ENCODE data around the gene PILRA.
A peak's percentile ranks its signal among the peaks of the same experiment; 100 is the strongest.
"Not testable (repeated sequence)": the region's sequence is repeated elsewhere in the genome, so short reads cannot be mapped to it uniquely, and the experiment has no call there.

The PILRA gene

GRCh38 chr7:100373261-100373831 lies at the start of gene PILRA:
Gene PILRA, plus strand, starts transcription at chr7:100373487. Its CDS starts 170 bp downstream, at chr7:100373657.
- DNase-seq, result no peak

- DNase-seq, result not testable (repeated sequence)
These were observed 49.1 kb upstream of the PILRA start for GRCh38 chr7:100324194-100324593.

- not testable (repeated sequence) for DNase-seq
These were observed 47.6 kb upstream of the PILRA start for GRCh38 chr7:100325671-100326070.

- not testable (repeated sequence) for DNase-seq
These were observed 46.4 kb upstream of the PILRA start for GRCh38 chr7:100326914-100327313.

GRCh38 chr7:100335566-100336466 lies 37.5 kb upstream of the PILRA start:
- DNase-seq, result peak; percentile 76

- DNase-seq, result not testable (repeated sequence)
These were observed 35.1 kb upstream of the PILRA start for GRCh38 chr7:100338083-100338696.

- DNase-seq, result not testable (repeated sequence)
These were observed 32.0 kb upstream of the PILRA start for GRCh38 chr7:100341286-100341685.

GRCh38 chr7:100342765-100343164 lies 30.5 kb upstream of the PILRA start:
- DNase-seq, result no peak

GRCh38 chr7:100344124-100344559 lies 29.1 kb upstream of the PILRA start:
- DNase-seq, result not testable (repeated sequence)

GRCh38 chr7:100344560-100345287 lies 28.6 kb upstream of the PILRA start:
- DNase-seq, result not testable (repeated sequence)

- DNase-seq, result not testable (repeated sequence)
These were observed 28.0 kb upstream of the PILRA start for GRCh38 chr7:100345288-100345672.

GRCh38 chr7:100346921-100347320 lies 26.4 kb upstream of the PILRA start:
- no peak for DNase-seq

- DNase-seq, result no peak
These were observed 24.5 kb upstream of the PILRA start for GRCh38 chr7:100348805-100349204.

GRCh38 chr7:100349757-100350156 lies 23.5 kb upstream of the PILRA start:
- DNase-seq, result no peak

- no peak for DNase-seq
These were observed 21.6 kb upstream of the PILRA start for GRCh38 chr7:100351657-100352058.

- DNase-seq, result not testable (repeated sequence)
These were observed 21.0 kb upstream of the PILRA start for GRCh38 chr7:100352230-100352781.

GRCh38 chr7:100352984-100353684 lies 20.2 kb upstream of the PILRA start:
- no peak for DNase-seq

- no peak for DNase-seq
These were observed 19.5 kb upstream of the PILRA start for GRCh38 chr7:100353685-100354330.

GRCh38 chr7:100356416-100357068 lies 16.7 kb upstream of the PILRA start:
- no peak for DNase-seq

- DNase-seq, result no peak
These were observed 16.1 kb upstream of the PILRA start for GRCh38 chr7:100357131-100357561.
